HG03108 (cell line): ENCODE results near the gene PUSL1.

Experiments used
- ATAC-seq: cut with Tn5 transposase; IDR thresholded peaks from one replicate; pipeline ENCODE4 v1.9.1; 2021; ENCODE audit warnings: moderate library complexity; ENCODE audit not compliant: unreplicated experiment

Gene PUSL1

GRCh38 chr1:1278620-1279019 lies 29.8 kb upstream of the PUSL1 start:
- no peak for ATAC-seq

DNA sequence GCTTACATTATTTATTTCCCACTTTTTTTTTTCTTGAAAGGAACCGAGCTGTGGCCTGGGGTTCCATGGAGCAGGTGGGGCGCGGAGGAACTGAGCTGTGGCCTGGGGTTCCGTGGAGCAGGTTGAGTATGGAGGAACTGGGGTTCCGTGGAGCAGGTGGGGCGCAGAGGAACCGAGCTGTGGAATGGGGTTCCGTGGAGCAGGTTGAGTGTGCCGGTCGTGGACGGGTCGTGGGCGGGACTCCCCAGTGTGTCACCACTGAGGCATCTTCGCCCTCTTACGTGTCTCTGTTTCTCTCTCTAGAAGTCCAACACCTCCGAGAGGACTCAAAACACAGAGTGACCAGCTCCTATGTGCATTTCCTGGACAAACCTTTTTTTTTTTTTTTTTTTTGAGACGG lies 29.4 kb upstream of the PUSL1 start:
- ATAC-seq = no peak

- no peak for ATAC-seq
Observed at GRCh38 chr1:1280782-1281481, 27.5 kb upstream of the PUSL1 start.

DNA sequence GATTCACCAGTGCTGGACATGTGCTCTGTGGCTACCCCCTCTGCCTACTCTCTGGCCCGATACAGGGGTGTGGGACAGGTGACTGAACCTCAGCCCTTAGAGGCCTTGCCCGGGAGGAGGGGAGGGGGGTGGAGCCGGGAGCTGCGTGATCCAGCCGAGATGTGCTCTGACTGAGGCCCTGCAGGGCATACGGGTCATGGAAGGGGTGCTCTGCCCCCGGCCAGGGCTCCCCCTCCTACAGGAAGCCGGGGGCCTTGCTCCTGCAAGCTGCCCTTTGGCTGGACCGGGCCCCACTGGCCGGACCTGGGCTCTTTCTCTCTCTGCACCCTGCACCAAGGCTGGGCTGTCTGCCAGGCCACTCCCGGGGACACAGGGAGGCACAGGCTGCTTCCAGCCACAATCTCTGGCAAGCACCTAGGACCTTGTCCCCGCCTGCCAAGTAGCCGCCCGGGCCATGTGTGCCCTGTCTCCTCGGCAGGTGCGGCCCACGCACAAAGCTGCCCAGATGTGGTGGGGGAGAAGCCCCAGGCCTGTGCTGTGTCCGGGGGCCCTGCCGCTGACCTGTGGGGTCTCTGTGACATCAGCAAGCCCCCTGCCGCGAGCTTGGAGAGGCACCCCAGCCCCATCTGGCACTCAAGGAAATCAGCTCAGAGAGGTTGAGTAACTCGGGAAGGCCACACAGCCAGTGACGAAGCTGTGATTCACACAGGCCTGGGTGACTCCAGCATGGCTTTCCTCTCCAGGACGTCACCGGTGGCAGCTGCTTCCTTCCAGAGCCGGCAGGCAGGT lies 26.7 kb upstream of the PUSL1 start:
- no peak for ATAC-seq

DNA sequence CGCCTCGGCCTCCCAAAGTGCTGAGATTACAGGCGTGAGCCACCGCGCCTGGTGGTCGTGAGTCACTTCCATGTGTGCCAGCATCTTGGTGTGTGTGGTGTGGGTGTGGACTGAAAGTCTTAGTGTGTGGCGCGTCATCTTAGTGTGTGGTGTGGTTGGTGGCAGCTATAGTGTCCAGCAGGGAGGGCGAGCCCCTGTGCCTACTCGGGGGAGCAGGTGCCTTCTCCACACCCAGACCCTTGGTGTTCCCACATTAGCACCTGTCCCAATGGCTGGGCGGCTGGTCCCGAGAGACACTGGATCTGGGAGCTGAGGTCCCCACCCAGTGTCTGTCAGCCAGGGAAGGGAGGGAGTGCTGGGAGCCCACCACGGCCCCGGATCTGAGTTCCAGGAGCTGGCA lies 25.4 kb upstream of the PUSL1 start:
- no peak for ATAC-seq

DNA sequence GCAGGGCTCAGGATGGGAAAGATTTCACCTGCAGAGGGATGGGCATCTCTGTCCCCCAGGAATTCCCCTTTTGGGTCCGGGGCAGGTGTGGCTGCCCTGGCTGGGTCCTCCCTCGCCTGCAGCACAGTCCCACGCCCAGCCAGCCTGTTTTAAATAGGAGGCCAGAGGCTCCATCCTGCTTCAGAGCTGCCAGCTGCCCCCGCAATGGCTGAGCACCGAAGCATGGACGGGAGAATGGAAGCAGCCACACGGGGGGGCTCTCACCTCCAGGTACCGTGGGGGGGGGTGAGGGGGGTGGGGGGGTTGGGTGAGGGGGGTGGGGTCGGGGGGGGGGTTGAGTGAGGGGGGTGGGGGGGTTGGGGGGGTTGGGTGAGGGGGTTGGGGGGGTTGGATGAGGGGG lies 24.6 kb upstream of the PUSL1 start:
- no peak for ATAC-seq

DNA sequence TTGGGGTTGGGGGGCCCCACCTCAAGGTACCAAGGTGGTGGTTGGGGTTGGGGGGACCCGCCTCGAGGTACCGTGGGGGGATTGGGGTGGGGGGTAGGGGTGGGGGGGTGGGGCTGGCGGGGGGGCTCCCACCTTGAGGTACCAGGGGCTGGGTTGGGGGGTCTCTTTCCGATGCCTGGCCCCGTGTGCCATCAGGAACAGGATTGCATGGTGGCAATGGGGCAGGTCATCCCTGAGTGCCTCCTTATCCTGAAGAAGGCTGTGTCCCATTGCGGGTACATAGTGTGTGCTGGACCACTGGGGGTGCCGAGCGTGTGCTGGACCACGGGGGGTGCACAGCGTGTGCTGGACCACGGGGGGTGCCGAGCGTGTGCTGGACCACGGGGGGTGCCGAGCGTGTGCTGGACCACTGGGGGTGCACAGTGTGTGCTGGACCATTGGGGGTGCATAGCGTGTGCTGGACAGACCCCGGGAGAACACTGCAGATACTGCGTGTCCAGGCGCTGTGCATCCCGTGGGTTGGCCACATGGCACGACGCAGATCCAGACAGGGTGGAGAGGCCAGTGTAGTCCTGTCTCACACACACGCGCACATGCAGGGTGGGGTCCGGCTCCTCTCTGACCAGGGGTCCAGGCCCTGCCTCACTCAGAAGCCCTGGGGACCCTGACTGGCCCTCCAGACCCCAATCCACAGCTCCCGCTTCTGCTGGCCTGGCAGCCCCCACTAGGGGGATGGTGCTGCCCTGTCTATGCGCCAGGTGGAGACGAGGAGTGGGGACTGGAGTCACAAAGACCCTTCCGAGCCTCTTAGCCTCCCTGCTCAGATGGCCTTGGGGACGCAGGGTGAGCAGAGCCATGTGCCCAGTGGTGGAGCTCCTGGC lies 23.9 kb upstream of the PUSL1 start:
- ATAC-seq = no peak

DNA sequence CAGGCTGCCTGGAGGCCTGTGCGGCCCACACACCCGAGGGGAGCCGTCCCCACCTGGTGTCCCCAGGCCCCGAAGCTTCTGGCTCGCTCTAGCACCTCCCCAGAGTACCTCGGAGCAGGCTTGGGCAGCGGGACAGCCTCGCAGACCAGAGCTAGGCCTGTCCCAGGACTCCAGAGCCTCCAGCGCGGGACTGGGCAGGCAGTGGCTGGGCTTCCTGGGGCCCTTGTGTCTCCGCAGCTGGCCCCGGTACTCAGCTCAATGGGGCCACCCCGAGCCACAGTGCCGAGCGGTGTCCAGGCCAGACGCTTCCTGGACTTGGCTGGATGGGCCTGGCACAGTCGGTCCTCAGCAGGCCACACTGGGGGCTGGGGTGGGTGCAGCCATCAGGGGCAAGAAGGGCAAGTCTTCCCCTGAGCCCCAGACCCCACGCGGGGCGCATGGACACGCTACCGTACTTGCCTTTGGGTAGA lies 23.3 kb upstream of the PUSL1 start:
- no peak for ATAC-seq

DNA sequence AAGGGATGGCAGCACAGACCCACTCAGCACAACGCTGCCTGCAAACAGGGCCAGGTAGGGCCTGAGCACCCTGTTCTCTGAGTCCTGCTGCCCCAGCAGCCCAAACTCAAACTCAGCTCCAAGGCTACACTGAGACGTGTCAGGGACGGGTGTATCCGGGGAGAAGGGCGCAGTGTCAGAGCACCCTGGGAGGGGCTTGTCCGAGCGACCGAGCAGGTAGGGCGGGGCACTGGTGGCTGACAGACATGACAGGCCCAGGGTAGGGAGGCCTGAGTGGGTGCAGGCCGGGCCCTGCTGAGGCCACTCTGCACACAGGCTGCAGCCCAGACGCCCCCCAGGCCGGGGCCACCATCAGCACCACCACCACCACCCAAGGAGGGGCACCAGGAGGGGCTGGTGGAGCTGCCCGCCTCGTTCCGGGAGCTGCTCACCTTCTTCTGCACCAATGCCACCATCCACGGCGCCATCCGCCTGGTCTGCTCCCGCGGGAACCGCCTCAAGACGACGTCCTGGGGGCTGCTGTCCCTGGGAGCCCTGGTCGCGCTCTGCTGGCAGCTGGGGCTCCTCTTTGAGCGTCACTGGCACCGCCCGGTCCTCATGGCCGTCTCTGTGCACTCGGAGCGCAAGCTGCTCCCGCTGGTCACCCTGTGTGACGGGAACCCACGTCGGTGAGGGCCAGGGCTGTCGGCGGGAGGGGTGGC lies 22.6 kb upstream of the PUSL1 start:
- no peak for ATAC-seq

GRCh38 chr1:1286313-1287261 lies 21.8 kb upstream of the PUSL1 start:
- ATAC-seq = no peak

DNA sequence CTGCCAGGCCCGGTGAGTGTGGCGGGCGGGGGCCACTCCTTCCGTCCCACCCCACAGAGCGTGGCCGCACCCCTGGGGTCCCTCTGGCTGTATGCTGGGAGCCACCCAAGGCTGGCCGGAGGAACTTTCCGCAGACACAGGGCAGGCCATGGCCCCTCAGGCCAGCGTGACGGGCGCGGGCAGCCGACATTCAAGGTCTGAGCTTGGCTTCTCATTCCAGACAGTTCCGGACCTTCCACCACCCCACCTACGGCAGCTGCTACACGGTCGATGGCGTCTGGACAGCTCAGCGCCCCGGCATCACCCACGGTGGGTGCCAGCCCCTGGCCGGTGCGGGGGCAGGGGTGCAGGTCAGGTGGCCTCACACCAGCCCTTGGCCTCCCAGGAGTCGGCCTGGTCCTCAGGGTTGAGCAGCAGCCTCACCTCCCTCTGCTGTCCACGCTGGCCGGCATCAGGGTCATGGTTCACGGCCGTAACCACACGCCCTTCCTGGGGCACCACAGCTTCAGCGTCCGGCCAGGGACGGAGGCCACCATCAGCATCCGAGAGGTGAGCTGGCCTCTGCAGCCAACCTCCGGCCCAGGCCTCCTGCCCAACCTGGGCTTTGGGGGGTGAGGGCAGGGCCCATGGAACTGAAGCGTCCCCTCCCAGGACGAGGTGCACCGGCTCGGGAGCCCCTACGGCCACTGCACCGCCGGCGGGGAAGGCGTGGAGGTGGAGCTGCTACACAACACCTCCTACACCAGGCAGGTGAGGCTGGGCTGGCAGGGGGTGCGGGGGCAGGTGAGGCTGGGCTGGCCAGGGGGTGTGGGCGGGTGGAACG lies 20.9 kb upstream of the PUSL1 start:
- ATAC-seq = no peak

DNA sequence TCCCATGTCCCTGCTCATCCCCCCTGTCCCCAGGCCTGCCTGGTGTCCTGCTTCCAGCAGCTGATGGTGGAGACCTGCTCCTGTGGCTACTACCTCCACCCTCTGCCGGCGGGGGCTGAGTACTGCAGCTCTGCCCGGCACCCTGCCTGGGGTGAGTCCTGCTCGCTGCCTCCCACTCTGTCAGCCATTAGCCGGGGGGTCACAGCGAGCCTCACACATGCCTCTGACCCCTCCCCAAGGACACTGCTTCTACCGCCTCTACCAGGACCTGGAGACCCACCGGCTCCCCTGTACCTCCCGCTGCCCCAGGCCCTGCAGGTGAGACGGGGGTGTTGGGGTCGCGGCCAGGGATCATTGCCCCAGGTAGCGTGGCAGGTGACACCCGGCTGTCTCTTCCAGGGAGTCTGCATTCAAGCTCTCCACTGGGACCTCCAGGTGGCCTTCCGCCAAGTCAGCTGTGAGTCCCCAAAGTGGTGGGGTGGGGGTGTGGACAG lies 18.1 kb upstream of the PUSL1 start:
- ATAC-seq = no peak

DNA sequence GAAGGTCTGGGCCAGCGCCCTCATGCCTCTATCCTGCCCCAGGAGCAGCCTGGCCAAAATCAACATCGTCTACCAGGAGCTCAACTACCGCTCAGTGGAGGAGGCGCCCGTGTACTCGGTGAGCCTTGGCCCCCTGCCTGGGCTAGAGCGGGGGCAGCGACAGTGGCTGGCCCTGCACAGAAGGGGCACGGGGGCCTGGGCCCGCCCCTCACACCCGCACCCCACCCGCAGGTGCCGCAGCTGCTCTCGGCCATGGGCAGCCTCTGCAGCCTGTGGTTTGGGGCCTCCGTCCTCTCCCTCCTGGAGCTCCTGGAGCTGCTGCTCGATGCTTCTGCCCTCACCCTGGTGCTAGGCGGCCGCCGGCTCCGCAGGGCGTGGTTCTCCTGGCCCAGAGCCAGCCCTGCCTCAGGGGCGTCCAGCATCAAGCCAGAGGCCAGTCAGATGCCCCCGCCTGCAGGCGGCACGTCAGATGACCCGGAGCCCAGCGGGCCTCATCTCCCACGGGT lies 17.3 kb upstream of the PUSL1 start:
- no peak for ATAC-seq

DNA sequence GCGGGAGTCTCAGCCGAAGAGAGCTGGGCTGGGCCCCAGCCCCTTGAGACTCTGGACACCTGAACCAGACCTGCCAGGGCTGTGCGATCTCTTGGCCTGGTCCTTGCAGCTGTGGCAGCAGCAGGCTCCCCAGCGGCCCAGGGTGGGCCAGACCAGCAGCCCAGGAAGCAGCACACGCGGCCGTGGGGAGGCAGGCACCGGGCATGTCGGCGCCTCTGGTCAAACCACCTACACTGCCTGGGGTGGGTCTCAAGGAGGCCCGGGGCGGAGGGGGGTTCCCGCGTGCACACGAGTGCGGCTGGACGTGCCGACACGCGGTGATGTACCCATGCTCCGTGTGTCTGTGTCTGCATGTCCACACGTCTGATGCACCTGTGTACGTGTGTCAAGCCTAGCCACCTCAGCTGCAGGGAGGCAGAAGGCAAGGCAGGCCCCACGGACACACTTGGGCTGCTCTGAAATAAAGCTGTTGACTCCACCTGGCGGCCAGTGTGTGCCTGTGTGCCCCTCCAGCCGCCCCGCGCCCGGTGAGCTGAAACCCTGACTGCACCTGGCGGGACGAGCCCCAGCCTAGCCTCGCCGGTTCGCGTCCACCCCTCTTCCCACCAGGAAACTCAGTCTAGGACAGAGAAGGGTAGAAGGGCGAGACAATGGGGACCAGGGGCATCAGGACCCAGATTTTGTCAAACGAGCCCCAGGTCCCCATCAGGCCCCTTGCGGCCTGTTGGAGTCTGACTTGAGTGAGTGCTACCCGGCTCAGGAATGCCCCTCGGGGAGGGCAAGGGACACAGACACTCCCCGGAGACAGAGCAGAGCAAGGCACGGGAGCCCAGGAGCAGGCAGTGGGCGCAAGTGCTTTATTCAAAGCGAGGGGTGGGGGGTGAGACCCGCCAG lies 16.6 kb upstream of the PUSL1 start:
- no peak for ATAC-seq

DNA sequence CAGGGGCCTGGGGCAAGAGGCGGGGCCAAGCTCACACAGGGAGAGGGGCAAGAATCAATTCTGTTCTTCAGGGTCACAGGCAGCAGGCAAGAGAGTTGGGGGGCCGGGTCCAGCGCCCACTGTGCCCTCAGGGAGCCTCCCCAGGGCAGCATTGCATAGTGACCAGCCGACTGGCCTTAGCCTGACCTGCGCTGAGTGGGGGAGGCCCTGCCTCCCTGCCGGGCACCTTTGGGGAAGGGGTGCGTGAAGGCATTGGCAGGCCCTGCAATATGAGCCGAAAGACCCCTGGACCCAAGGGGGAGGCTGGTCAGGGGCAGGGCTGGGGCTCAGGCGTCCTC lies 16.0 kb upstream of the PUSL1 start:
- ATAC-seq = no peak

- ATAC-seq = no peak
Observed at GRCh38 chr1:1292851-1293250, 15.5 kb upstream of the PUSL1 start.
